Upper lobe of left lung (tissue), 6 donors: ENCODE data around the gene RAB40AL. TPM values are rescaled to one million over a fixed set of nuclear protein-coding genes. Genes with fewer than 3 reads are reported as not detected.

Source experiments
- ATAC-seq, 2 donors: fragments of 200-7000 bp; cut with Tn5 transposase; one replicate each; pipeline ENCODE4 v1.9.1; 2022; ENCODE audit warnings: mild to moderate bottlenecking in 2 of 2, moderate library complexity in 2 of 2; ENCODE audit not compliant: low FRiP score in 2 of 2
- DNase-seq, 2 donors: peaks; one replicate each; pipeline ENCODE4 v3.0.0-alpha.2; 2019 to 2020
- H3K27ac ChIP-seq, 4 donors: fragments of 200-600 bp; sonication (generic); one replicate each; pipeline ENCODE4 v1.5.1; 2016 to 2019
- H3K27me3 ChIP-seq, 4 donors: fragments of 200-600 bp; sonication (generic); one replicate each; pipeline ENCODE4 v1.5.1; 2017 to 2019
- H3K36me3 ChIP-seq, 4 donors: fragments of 200-600 bp; sonication (generic); one replicate each; pipeline ENCODE4 v1.5.1; 2016 to 2019
- H3K4me1 ChIP-seq, 4 donors: fragments of 200-600 bp; sonication (generic); one replicate each; pipeline ENCODE4 v1.5.1; 2018 to 2019
- H3K4me3 ChIP-seq, 4 donors: fragments of 200-600 bp; sonication (generic); one replicate each; pipeline ENCODE4 v1.5.1; 2017 to 2019; ENCODE audit warnings: mild to moderate bottlenecking in 2 of 4, moderate library complexity in 1 of 4
- H3K9me3 ChIP-seq, 4 donors: fragments of 200-600 bp; sonication (generic); one replicate each; pipeline ENCODE4 v1.5.1; 2018 to 2019
- EP300 ChIP-seq, 4 donors: sonication (generic); formaldehyde crosslinking; IDR thresholded peaks; one replicate each; pipeline ENCODE4 v1.5.1; 2017; ENCODE audit warnings: antibody characterized with exemption in 4 of 4, control low read depth in 2 of 4
- POLR2A ChIP-seq, 4 donors: fragments of 450-650 bp; IDR thresholded peaks; one replicate each; pipeline ENCODE4 v1.5.1; 2016 to 2017; ENCODE audit warnings: antibody characterized with exemption in 4 of 4, mild to moderate bottlenecking in 2 of 4
- POLR2AphosphoS5 ChIP-seq, 2 donors: sonication (generic); formaldehyde crosslinking; IDR thresholded peaks; one replicate each; pipeline ENCODE4 v1.5.1; 2017; ENCODE audit warnings: antibody characterized with exemption in 2 of 2
- WGBS, 2 donors: methylation state at CpG; one replicate each; pipeline ENCODE4 v1.1.5; 2017 to 2018; 5-methylcytosine and 5-hydroxymethylcytosine counted together
- total RNA-seq, 6 donors: library from RNA; depleted of rRNA in 4 of 6; stranded (reverse); fragments of >200 nt in 4 of 6; gene quantifications; one replicate each; pipeline versions ENCODE4 v1.1.0 to v1.2.1, GENCODE V29; 2016 to 2021
- TF ChIP-seq, protein P1 (sequence below), 6 experiments: fragments of 450-650 bp in 4 of 6; fragments of 200-600 bp in 2 of 6; sonication (generic) in 2 of 6; IDR thresholded peaks; one replicate each; pipeline ENCODE4 v1.5.1; 2016 to 2019; ENCODE audit warnings: antibody characterized with exemption in 6 of 6
- donor health status: DM: no; HTN: no; CAD: no; lungs with moderate emphysema.
- donor health status: DM: no; HTN: yes; CAD: no; lungs with severe emphysema.

RAB40AL gene
- total RNA-seq, 6 donors from 2014 or later = 0.71 to 15.7 (median 1.7) TPM; not detected in 1

DNA sequence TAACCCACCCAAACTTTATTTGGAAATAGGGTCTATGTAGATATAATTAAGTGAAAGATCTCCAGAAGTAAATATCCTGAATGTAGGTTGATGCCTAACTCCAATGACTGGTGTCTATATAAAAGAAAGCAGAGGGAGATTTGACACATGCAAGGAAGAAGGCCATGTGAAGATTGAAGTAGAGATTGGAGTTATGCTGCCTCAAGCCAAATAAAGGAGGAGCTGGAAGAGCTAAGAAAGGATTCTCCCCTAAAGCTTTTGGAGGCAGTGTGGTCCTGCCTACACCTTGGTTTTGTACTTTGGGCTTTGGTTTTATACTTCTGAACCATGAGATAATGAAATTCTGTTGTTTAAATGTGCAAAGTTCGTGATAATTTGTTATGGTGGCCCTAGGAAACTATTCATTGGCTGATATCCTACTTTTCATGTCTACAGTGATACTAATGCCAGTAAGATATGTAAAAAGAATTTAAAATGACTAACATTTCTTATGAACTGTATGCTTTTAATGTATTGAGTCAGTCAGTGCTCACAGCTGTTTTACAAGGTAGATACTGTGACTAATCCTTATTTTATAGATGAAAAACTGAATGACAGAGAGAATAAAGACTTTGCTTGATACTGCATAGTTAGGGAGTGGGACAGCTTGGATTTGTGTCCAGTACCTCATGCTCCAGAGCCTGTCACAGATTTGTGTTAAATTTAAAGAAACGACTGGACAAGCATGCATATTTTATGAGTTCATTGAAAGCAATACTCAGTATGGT lies 5.9 kb upstream of the RAB40AL start:
- Histone ChIP-seq H3K4me1 (no peaks in the 10 kb centered on the region), H3K27ac (no peak overlapping the region), H3K27me3 (no peaks in the 10 kb centered on the region), H3K4me3 (no peak overlapping the region), H3K36me3 (no peaks in the 10 kb centered on the region), H3K9me3 (no peaks in the 10 kb centered on the region)
- TF ChIP-seq POLR2AphosphoS5 (IDR thresholded peaks at IDR 0.05) (no peak), POLR2A (IDR thresholded peaks at IDR 0.05) (no peak)
- ATAC-seq (no peak), DNase-seq (no peak)
- 47 to 86% methylated on average over 2 of the region's 2 CpGs for WGBS, 2 donors

DNA sequence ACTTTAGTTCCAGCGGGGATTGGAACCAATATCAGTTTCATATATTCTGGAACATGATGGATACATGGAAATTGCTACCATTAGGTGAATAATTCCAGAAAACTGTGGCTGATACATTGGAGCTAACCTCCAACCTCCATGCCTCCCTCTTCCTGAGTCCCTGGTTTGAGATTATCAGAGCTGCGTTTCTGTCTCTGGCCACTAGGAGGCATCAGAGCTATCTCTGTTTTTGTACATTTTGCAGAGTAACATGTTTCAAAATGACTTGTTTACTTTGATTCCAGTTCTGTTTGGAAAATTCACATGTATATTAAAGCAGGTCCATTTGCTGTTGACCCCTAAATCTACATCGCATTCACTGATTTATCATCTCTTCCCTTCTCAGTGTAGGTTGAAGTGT lies 2.4 kb upstream of the RAB40AL start:
- no peak for TF ChIP-seq POLR2A (IDR thresholded peaks at IDR 0.05)
- TF ChIP-seq POLR2AphosphoS5 (IDR thresholded peaks at IDR 0.05) = no peak
- TF ChIP-seq, protein P1, sequence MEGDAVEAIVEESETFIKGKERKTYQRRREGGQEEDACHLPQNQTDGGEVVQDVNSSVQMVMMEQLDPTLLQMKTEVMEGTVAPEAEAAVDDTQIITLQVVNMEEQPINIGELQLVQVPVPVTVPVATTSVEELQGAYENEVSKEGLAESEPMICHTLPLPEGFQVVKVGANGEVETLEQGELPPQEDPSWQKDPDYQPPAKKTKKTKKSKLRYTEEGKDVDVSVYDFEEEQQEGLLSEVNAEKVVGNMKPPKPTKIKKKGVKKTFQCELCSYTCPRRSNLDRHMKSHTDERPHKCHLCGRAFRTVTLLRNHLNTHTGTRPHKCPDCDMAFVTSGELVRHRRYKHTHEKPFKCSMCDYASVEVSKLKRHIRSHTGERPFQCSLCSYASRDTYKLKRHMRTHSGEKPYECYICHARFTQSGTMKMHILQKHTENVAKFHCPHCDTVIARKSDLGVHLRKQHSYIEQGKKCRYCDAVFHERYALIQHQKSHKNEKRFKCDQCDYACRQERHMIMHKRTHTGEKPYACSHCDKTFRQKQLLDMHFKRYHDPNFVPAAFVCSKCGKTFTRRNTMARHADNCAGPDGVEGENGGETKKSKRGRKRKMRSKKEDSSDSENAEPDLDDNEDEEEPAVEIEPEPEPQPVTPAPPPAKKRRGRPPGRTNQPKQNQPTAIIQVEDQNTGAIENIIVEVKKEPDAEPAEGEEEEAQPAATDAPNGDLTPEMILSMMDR (IDR thresholded peaks at IDR 0.05) = peak; percentile 23 to 82 (median 44)
- Histone ChIP-seq H3K36me3 (no peaks in the 10 kb centered on the region), H3K4me3 (no peak overlapping the region), H3K27me3 (no peaks in the 10 kb centered on the region), H3K4me1 (no peaks in the 10 kb centered on the region), H3K9me3 (no peaks in the 10 kb centered on the region), H3K27ac (no peak overlapping the region)
- ATAC-seq = no peak
- DNase-seq = no peak
- 32 to 59% methylated on average over 3 of the region's 3 CpGs for WGBS, 2 donors

- H3K4me3 ChIP-seq = peak overlapping the region in 3 of 4 donors; percentile 13 to 19 (median 17)
- TF ChIP-seq, protein P1 (IDR thresholded peaks at IDR 0.05) = peak; percentile 10 to 67 (median 28)
- no peak for TF ChIP-seq EP300 (IDR thresholded peaks at IDR 0.05)
- 9 to 11% methylated on average over 13 to 14 of the region's 14 CpGs for WGBS, 2 donors
- peak; percentile 74 to 75 for ATAC-seq
- no peak overlapping the region for H3K27ac ChIP-seq
- no peak for DNase-seq
- H3K36me3 ChIP-seq = no peaks in the 10 kb centered on the region
- H3K4me1 ChIP-seq = peaks cover 0 to 7% (median 0%) of the 10 kb centered on the region in 4 donors
- no peaks in the 10 kb centered on the region for H3K27me3 ChIP-seq
- no peaks in the 10 kb centered on the region for H3K9me3 ChIP-seq
Measured at GRCh38 chrX:102950908-102951866, 14.1 kb downstream of the RAB40AL start.

DNA sequence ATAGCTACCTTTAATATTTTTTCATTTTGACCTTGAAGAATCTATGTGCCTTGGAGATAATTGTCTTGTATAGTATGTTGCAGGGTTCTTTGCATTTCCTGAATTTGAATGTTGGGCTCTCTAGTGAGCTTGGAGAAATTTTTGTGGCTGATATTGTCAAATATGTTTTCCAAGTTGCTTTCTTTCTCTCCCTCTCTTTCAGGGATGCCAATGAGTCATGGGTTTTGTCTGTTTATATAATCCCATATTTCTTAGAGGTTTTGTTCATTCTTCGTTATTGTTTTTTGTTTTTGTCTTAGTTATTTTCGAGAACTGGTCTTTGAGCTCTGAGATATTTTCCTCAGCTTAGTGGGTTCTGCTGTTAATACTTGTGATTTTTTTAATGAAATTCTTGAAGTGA lies 20.7 kb downstream of the RAB40AL start:
- ATAC-seq = no peak
- WGBS, 2 donors = 80 to 85% methylated on average over 2 of the region's 2 CpGs
- Histone ChIP-seq H3K36me3 (no peaks in the 10 kb centered on the region), H3K27ac (no peak overlapping the region), H3K4me3 (no peak overlapping the region), H3K27me3 (no peaks in the 10 kb centered on the region), H3K9me3 (no peaks in the 10 kb centered on the region), H3K4me1 (no peaks in the 10 kb centered on the region)
- TF ChIP-seq, protein P1 (IDR thresholded peaks at IDR 0.05) = no peak
- no peak for TF ChIP-seq EP300 (IDR thresholded peaks at IDR 0.05)
- TF ChIP-seq POLR2A (IDR thresholded peaks at IDR 0.05) = no peak
- TF ChIP-seq POLR2AphosphoS5 (IDR thresholded peaks at IDR 0.05) = no peak
- DNase-seq = no peak

- DNase-seq = no peak
- Histone ChIP-seq H3K9me3 (no peaks in the 10 kb centered on the region), H3K4me3 (no peak overlapping the region), H3K27ac (no peak overlapping the region), H3K36me3 (no peaks in the 10 kb centered on the region), H3K4me1 (no peaks in the 10 kb centered on the region), H3K27me3 (no peaks in the 10 kb centered on the region)
- 63 to 84% methylated on average over 2 to 4 of the region's 5 CpGs for WGBS, 2 donors
- no peak for ATAC-seq
- TF ChIP-seq EP300 (IDR thresholded peaks at IDR 0.05) (no peak), POLR2AphosphoS5 (IDR thresholded peaks at IDR 0.05) (no peak), POLR2A (IDR thresholded peaks at IDR 0.05) (no peak)
- TF ChIP-seq, protein P1 (IDR thresholded peaks at IDR 0.05) = no peak
Measured at GRCh38 chrX:102958794-102959193, 21.7 kb downstream of the RAB40AL start.
